A549 (cell line): ENCODE results near the gene FAM241B.

Source experiments
- BHLHE40 ChIP-seq: IDR thresholded peaks from 2 replicates; pipeline ENCODE4 v1.6.1; 2012; ENCODE audit warnings: low read depth, low read length, inconsistent platforms
- EP300 ChIP-seq, 2 experiments: fragments of >200 bp; sonication (Bioruptor Twin); formaldehyde crosslinking; IDR thresholded peaks; 2 replicates in 1 of 2; 3 replicates in 1 of 2; pipeline ENCODE4 v1.6.1; 2016 to 2017
- ESRRA ChIP-seq: fragments of 150-350 bp; IDR thresholded peaks from 2 replicates; pipeline ENCODE4 v1.6.1; 2014; ENCODE audit warnings: mild to moderate bottlenecking, low read length, borderline replicate concordance
- HDAC2 ChIP-seq: fragments of 200-600 bp; sonication (generic); IDR thresholded peaks from 2 replicates; pipeline ENCODE4 v1.6.1; 2016
- POLR2A ChIP-seq: IDR thresholded peaks from 2 replicates; pipeline ENCODE4 v1.6.1; 2012; ENCODE audit warnings: mild to moderate bottlenecking, low read length
- RCOR1 ChIP-seq: fragments of 150-350 bp; IDR thresholded peaks from 2 replicates; pipeline ENCODE4 v1.6.1; 2014; ENCODE audit warnings: antibody characterized with exemption, low read length, low read depth
- RNF2 ChIP-seq: fragments of 200-600 bp; sonication (generic); IDR thresholded peaks from 2 replicates; pipeline ENCODE4 v1.6.1; 2016; ENCODE audit warnings: low read depth, mild to moderate bottlenecking, antibody characterized with exemption, moderate library complexity, borderline replicate concordance
- SREBF2 ChIP-seq: fragments of 450-650 bp; IDR thresholded peaks from 2 replicates; pipeline ENCODE4 v1.6.1; 2014; ENCODE audit warnings: mild to moderate bottlenecking, moderate library complexity
- USF2 ChIP-seq: fragments of 450-650 bp; IDR thresholded peaks from 2 replicates; pipeline ENCODE4 v1.6.1; 2014; ENCODE audit warnings: antibody characterized with exemption
- TF ChIP-seq, protein P1 (sequence below): fragments of >200 bp; sonication (Bioruptor Twin); formaldehyde crosslinking; IDR thresholded peaks from 3 replicates; pipeline ENCODE4 v1.5.1; 2016
- TF ChIP-seq, protein P2 (sequence below): fragments of 150-350 bp; IDR thresholded peaks from 2 replicates; pipeline ENCODE4 v1.6.1; 2014; ENCODE audit warnings: low read depth, mild to moderate bottlenecking, low read length
- TF ChIP-seq, protein P3 (sequence below): fragments of 200-600 bp; sonication (generic); IDR thresholded peaks from 2 replicates; pipeline ENCODE4 v1.6.1; 2016; ENCODE audit warnings: antibody characterized with exemption, mild to moderate bottlenecking, moderate library complexity

DNA sequence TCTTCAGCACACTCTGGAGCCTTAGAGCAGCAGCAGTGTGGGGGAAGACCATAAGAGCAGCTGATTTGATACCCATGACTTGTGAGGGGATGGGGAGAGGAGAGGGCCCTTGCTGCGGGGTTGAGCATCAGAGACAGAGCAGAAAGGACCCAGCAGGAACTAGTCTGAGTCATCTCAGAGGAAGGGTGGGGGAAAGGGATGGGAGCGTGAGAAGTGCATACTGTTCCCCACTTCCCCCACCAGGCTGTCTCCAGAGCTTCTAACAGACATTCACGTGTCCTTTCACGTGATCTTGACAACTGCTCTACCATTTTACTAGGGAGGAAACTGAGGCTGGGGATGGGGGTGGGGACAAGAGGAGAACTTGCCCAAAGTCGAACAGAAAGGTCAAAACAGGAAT, 38.7 kb downstream of the FAM241B start:
- TF ChIP-seq, protein P1, sequence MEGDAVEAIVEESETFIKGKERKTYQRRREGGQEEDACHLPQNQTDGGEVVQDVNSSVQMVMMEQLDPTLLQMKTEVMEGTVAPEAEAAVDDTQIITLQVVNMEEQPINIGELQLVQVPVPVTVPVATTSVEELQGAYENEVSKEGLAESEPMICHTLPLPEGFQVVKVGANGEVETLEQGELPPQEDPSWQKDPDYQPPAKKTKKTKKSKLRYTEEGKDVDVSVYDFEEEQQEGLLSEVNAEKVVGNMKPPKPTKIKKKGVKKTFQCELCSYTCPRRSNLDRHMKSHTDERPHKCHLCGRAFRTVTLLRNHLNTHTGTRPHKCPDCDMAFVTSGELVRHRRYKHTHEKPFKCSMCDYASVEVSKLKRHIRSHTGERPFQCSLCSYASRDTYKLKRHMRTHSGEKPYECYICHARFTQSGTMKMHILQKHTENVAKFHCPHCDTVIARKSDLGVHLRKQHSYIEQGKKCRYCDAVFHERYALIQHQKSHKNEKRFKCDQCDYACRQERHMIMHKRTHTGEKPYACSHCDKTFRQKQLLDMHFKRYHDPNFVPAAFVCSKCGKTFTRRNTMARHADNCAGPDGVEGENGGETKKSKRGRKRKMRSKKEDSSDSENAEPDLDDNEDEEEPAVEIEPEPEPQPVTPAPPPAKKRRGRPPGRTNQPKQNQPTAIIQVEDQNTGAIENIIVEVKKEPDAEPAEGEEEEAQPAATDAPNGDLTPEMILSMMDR, result no peak
- TF ChIP-seq RCOR1 (no peak), POLR2A (no peak), ESRRA (no peak), USF2 (no peak), RNF2 (no peak), BHLHE40 (no peak), EP300 (IDR thresholded peaks at IDR 0.05) (no peak), HDAC2 (no peak), SREBF2 (no peak)
- TF ChIP-seq, protein P2, sequence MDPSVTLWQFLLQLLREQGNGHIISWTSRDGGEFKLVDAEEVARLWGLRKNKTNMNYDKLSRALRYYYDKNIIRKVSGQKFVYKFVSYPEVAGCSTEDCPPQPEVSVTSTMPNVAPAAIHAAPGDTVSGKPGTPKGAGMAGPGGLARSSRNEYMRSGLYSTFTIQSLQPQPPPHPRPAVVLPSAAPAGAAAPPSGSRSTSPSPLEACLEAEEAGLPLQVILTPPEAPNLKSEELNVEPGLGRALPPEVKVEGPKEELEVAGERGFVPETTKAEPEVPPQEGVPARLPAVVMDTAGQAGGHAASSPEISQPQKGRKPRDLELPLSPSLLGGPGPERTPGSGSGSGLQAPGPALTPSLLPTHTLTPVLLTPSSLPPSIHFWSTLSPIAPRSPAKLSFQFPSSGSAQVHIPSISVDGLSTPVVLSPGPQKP, result no peak
- TF ChIP-seq, protein P3, sequence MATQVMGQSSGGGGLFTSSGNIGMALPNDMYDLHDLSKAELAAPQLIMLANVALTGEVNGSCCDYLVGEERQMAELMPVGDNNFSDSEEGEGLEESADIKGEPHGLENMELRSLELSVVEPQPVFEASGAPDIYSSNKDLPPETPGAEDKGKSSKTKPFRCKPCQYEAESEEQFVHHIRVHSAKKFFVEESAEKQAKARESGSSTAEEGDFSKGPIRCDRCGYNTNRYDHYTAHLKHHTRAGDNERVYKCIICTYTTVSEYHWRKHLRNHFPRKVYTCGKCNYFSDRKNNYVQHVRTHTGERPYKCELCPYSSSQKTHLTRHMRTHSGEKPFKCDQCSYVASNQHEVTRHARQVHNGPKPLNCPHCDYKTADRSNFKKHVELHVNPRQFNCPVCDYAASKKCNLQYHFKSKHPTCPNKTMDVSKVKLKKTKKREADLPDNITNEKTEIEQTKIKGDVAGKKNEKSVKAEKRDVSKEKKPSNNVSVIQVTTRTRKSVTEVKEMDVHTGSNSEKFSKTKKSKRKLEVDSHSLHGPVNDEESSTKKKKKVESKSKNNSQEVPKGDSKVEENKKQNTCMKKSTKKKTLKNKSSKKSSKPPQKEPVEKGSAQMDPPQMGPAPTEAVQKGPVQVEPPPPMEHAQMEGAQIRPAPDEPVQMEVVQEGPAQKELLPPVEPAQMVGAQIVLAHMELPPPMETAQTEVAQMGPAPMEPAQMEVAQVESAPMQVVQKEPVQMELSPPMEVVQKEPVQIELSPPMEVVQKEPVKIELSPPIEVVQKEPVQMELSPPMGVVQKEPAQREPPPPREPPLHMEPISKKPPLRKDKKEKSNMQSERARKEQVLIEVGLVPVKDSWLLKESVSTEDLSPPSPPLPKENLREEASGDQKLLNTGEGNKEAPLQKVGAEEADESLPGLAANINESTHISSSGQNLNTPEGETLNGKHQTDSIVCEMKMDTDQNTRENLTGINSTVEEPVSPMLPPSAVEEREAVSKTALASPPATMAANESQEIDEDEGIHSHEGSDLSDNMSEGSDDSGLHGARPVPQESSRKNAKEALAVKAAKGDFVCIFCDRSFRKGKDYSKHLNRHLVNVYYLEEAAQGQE, result no peak
